MCF 10A (cell line): ENCODE measurements around the gene OSBPL3. TPM values are rescaled to one million over a fixed set of nuclear protein-coding genes. Genes with fewer than 3 reads are reported as not detected.

ENCODE experiments used
- BruUV-seq: library from RNA; stranded (reverse); fragments of 400-500 nt; replicated peaks from 2 replicates; lab custom pipeline; 2021; lab: Mats Ljungman, UMichigan
- CTCF ChIA-PET: fragments of 300-600 bp; sonication (Branson Sonifier 250); formaldehyde crosslinking; extraction: SDS; loops from one replicate; lab custom pipeline; 2021; ENCODE audit warnings: antibody characterized with exemption, inconsistent platforms; lab: Yijun Ruan, JAX
- POLR2A ChIA-PET: fragments of 300-600, 350-650 bp; sonication (Branson Sonifier 250); formaldehyde crosslinking; extraction: SDS; loops from one replicate; lab custom pipeline; 2020; ENCODE audit warnings: antibody characterized with exemption, inconsistent platforms; lab: Yijun Ruan, JAX
- DNase-seq: peaks from one replicate; pipeline ENCODE4 v3.0.0-alpha.2; 2018; ENCODE audit not compliant: unreplicated experiment
- H3K27ac Mint-ChIP-seq: one replicate; pipeline ENCODE4 v1.8.0; 2022; ENCODE audit warnings: mild to moderate bottlenecking, low read depth, mixed read lengths; ENCODE audit not compliant: unreplicated experiment
- H3K27me3 Mint-ChIP-seq: one replicate; pipeline ENCODE4 v1.8.0; 2022; ENCODE audit warnings: mixed read lengths; ENCODE audit not compliant: insufficient read depth, unreplicated experiment
- H3K36me3 Mint-ChIP-seq: one replicate; pipeline ENCODE4 v1.8.0; 2022; ENCODE audit warnings: mild to moderate bottlenecking, moderate library complexity, mixed read lengths; ENCODE audit not compliant: insufficient read depth, unreplicated experiment
- H3K4me1 Mint-ChIP-seq: one replicate; pipeline ENCODE4 v1.8.0; 2022; ENCODE audit warnings: mixed read lengths; ENCODE audit not compliant: insufficient read depth, unreplicated experiment
- H3K4me3 Mint-ChIP-seq: one replicate; pipeline ENCODE4 v1.8.0; 2022; ENCODE audit warnings: mild to moderate bottlenecking, moderate library complexity, mixed read lengths; ENCODE audit not compliant: unreplicated experiment
- H3K9me3 Mint-ChIP-seq: one replicate; pipeline ENCODE4 v1.8.0; 2022; ENCODE audit warnings: mixed read lengths; ENCODE audit not compliant: unreplicated experiment
- CTCF ChIP-seq: fragments of 200-600 bp; IDR thresholded peaks from one replicate; pipeline ENCODE4 v1.8.0; 2022; ENCODE audit warnings: antibody characterized with exemption, mild to moderate bottlenecking; ENCODE audit not compliant: unreplicated experiment
- intact Hi-C: fragments of 100-400 bp; cut with micrococcal nuclease; formaldehyde crosslinking; loops from 2 replicates; pipeline ENCODE4 v1.14.1; 2022
- total RNA-seq: library from RNA; stranded (reverse); gene quantifications from 2 replicates; pipeline ENCODE4 v1.2.3, GENCODE V29; 2022

OSBPL3 gene
- total RNA-seq, 1 experiment from 2014 or later = 33.8 TPM

- peak overlapping the region; percentile 81 for H3K27ac Mint-ChIP-seq
- no peaks in the 10 kb centered on the region for H3K27me3 Mint-ChIP-seq
- intact Hi-C loops = no loop called here
- H3K4me1 Mint-ChIP-seq = peaks cover 22% of the 10 kb centered on the region
- CTCF ChIA-PET = no interaction called here
- POLR2A ChIA-PET = interaction anchor here (1.1 to 2.6 kb wide), 6 partner anchors 12 to 129 kb away, joined by 3 to 9 read pairs (median 6); no protein-coding TSS in a partner anchor
- H3K36me3 Mint-ChIP-seq = no peaks in the 10 kb centered on the region
- H3K4me3 Mint-ChIP-seq = no peak overlapping the region
- no TSS peak for BruUV-seq
- DNase-seq = peak; percentile 43
- H3K9me3 Mint-ChIP-seq = peaks cover 7% of the 10 kb centered on the region
- TF ChIP-seq CTCF = no peak
These were observed 31.2 kb downstream of the OSBPL3 start for GRCh38 chr7:24948739-24949138.

GRCh38 chr7:24946467-24946866 is 33.5 kb downstream of the OSBPL3 start:
- CTCF ChIA-PET = interaction anchor here (0.6 to 0.9 kb wide), 2 partner anchors 19 to 1253 kb away, joined by 3 to 5 read pairs; no protein-coding TSS in a partner anchor
- Mint-ChIP-seq H3K9me3 (peaks cover 7% of the 10 kb centered on the region), H3K4me3 (no peak overlapping the region), H3K27ac (no peak overlapping the region), H3K4me1 (peaks cover 22% of the 10 kb centered on the region), H3K27me3 (no peaks in the 10 kb centered on the region), H3K36me3 (no peaks in the 10 kb centered on the region)
- BruUV-seq = no TSS peak
- no peak for TF ChIP-seq CTCF
- intact Hi-C loops = no loop called here
- no peak for DNase-seq
- POLR2A ChIA-PET = interaction anchor here (1.0 to 2.6 kb wide), 3 partner anchors 9 to 36 kb away, joined by 3 to 5 read pairs (median 5); no protein-coding TSS in a partner anchor

GRCh38 chr7:24945899-24946298 is 34.1 kb downstream of the OSBPL3 start:
- Mint-ChIP-seq H3K4me1 (peaks cover 22% of the 10 kb centered on the region), H3K27me3 (no peaks in the 10 kb centered on the region), H3K9me3 (peaks cover 7% of the 10 kb centered on the region), H3K4me3 (no peak overlapping the region), H3K36me3 (no peaks in the 10 kb centered on the region), H3K27ac (no peak overlapping the region)
- ChIA-PET POLR2A (interaction anchor here (0.8 to 2.6 kb wide), 5 partner anchors 9 to 1044 kb away, joined by 3 to 5 read pairs (median 4); no protein-coding TSS in a partner anchor), CTCF (interaction anchor here (0.5 to 1.1 kb wide), 3 partner anchors 35 to 1254 kb away, joined by 3 to 4 read pairs (median 3); no protein-coding TSS in a partner anchor)
- BruUV-seq = no TSS peak
- intact Hi-C loops = no loop called here
- DNase-seq = no peak
- TF ChIP-seq CTCF = no peak

- Mint-ChIP-seq H3K4me1 (peaks cover 18% of the 10 kb centered on the region), H3K4me3 (no peak overlapping the region), H3K36me3 (no peaks in the 10 kb centered on the region), H3K9me3 (peaks cover 7% of the 10 kb centered on the region), H3K27me3 (no peaks in the 10 kb centered on the region), H3K27ac (no peak overlapping the region)
- ChIA-PET POLR2A (no interaction called here), CTCF (no interaction called here)
- TF ChIP-seq CTCF = no peak
- DNase-seq = no peak
- intact Hi-C loops = no loop called here
- BruUV-seq = no TSS peak
These were observed 36.7 kb downstream of the OSBPL3 start for GRCh38 chr7:24943096-24943948.
